ENCODE results near the gene SCG5. TPM values are rescaled to one million over a fixed set of nuclear protein-coding genes. Genes with fewer than 3 reads are reported as not detected.

SCG5 gene
- total RNA-seq, 1 experiment from 2014 or later, result 36.1 TPM

DNA sequence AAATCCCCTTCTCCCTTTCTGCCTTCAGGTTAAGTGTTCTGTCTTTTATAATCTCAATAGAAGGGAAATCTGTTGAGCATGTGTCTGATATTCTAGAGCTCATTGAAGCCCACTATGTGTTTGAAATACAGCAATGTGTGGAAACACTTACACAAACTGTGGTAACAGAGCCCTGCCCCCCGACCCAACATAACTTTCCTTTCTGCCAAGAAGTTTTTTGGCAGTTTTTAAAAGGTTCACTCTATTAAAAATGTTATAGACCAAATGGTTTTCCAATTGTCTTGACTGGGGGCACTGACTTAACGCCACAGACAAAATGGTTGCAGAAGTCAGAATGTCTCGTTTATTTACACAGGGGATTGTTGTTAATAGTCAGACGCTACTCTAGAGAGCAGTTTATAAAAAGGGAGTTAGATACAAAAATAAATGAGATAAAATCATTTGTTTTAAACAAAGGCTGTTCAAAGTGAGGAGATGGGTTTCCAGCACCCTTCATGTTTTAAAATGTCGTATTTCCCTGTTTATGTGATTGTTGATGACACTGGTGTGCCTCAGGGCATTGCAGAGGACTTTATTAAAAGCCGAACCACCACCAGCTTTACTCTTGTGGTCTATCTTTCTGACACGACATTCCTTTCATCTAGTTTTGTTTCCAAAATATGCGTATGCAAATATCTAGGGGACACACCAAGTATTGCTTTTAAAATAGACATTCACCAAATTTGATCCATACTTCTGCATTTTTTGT lies 49.6 kb downstream of the SCG5 start:
- no peak for DNase-seq (ENCODE audit: low read depth)

DNA sequence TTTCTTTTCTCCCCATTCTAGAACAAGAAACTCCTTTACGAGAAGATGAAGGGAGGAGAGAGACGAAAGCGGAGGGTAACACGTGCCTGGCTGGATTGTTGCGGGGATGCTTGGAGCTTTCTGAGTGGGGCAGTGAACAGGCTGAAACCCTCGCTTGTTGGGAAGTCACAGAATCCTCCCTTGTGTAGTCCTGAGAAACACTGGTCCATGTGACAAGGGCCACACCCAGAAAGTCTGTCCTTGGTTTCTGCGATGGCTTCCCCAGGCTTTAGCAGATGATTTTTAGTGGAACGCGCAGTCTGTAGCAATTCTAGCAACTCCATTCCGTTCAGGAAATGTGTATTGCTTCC lies 50.2 kb downstream of the SCG5 start:
- no peak for DNase-seq (ENCODE audit: low read depth)

DNA sequence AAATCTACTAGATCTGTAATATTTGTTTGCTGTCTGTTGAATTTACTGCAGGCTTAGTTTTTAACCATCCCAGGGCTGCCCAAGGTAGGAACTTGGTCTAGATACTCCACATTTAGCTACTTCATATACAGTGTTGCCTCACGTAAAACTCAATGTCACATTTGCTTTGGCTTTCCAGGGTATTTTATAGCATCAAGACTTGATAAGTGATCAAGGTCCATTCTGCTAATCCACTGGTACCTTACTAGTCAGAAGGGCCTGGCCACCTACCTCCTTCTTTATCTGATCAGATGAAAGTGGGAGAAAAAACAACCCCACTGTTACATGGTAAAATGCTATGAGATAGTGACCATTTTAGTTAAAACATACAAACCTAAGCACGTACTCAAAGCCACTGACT lies 50.8 kb downstream of the SCG5 start:
- no peak for DNase-seq (ENCODE audit: low read depth)

DNA sequence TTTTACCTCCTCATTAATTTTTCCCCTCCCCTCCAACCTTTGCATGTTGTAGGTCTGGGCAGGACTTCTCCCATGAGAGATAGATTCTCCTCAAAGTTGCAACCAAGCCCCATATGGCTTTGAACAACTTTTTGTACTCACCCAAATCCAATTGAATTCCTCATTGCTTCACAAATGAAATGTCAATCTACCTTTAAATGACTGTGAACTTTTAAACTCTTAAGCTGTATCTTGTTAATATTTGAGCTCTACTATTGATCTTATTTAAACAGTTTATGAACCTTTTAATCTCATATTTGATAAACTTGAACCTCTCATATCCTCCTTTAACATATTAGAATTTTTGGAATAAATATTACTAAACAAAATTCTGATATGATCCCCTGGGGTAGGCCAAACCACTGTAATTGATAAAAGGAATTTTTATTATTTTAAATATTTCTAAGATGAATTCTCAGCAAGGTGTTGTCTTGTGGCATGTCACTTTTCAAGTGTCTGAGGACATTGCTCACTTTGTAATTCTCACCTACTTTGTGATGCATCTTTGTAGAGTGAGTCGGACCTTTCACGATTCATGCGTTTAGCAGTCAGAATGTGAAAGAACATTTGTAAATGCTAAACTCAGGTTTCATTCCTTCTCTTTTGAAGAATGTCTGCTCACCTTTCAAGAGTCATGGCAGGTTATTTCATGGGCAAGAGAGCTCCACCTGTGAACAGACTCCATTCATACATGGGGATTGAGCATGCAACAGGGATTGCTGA lies 52.9 kb downstream of the SCG5 start:
- no peak for DNase-seq (ENCODE audit: low read depth)

DNA sequence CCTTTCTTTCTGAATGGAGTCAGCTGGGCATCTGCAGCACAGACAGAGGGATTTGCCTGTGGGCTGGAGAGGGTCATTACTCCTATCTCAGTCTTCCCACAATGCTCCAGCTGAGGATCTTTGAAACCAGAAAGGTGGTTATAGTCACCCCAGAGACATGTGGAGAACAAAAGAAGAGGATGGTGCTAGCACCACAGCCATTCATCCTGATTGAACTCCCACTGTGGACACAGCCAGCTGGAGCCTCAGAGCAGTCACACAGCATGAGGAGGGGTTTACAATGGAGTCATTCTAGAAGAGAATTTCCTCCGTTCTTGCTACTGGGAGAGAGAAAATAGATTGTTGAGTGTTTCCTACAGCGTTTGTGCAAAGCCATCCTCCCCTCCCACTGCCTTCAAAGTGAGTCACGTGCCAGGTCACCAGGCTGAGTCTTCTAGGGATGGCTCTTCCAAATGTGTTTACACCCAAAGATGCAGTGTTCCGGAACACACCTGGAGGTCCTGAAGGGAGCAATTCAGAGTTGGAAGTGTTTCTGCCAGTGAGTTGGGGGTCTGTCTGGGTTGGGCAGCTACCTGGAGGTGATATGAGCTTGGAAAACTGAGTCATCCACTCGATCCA lies 57.4 kb downstream of the SCG5 start:
- DNase-seq (ENCODE audit: low read depth), result peak; percentile 14

DNA sequence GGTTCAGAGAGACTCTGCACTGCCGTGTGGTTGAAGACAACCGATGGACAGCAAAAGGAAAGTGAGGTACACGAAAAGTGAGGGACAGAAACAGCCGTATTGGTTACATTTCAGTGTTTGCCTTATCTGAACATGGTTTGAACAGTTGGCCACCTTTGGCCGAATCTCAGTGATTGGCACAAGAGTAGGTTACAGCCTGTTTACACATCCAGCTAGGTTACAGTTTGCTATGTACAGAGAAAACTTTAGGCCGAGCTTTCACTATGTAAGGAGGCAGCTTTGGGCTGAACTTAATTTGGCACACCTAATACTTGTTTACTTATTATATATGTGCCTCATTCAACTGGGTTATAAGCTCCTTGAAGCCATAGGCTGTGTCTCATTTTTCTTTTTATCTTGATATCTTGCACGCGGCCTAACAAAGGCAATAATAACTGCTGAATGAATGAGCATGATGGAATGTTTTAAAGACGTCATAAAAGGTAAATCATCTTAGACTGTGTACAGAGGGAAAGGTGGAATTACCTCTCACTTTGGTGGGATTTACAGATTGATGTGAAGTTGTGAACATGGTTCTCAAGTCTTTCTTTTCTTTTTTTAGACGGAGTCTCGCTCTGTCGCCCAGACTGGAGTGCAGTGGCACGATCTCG lies 59.1 kb downstream of the SCG5 start:
- DNase-seq (ENCODE audit: low read depth), result peak; percentile 66

DNA sequence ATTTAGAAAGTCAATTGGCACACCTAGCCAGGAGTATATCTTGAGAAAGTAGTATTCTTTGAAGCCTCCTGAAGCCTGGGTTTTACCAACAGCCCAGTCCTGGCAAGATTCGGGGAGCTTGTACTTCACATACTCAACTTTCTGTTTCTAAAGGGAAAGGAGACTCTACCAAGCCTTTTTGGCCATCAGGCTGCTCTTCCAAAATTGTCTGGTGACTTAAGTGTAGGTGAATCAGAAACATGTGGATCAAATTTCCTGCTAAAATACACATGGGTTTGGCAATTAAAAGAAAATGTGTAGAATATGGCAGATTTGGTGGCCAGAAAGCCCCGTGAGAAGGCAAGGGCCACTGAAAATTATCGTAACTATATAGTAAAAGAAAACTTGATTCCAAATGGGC lies 60.4 kb downstream of the SCG5 start:
- peak; percentile 29 for DNase-seq (ENCODE audit: low read depth)

DNA sequence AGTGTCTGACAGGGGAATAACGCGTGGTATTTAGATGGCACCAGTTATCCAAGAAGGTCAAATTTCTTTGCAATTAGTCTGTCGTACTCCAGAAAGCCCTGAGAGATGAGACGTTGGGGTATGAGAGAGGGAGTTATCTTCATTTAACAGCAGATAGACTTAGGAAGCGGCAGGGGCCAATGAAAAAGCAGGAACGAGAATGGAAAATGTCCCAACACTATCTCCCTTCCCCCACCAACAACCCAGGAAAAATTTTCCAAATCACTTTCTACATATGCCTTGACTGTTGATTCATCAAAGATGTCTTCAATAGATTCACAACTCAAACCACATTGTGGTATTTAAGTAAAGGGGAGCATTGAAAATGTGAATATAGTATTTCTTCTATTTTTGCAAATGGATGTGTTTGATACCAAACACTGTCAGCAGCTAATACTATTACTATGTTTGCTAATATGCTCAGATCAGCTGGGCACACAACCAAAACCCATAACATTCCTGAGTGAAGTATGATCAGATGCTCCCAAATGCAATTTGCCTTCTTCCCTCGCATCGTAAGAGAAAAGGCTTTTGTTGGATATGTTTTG lies 63.0 kb downstream of the SCG5 start:
- no peak for DNase-seq (ENCODE audit: low read depth)

DNA sequence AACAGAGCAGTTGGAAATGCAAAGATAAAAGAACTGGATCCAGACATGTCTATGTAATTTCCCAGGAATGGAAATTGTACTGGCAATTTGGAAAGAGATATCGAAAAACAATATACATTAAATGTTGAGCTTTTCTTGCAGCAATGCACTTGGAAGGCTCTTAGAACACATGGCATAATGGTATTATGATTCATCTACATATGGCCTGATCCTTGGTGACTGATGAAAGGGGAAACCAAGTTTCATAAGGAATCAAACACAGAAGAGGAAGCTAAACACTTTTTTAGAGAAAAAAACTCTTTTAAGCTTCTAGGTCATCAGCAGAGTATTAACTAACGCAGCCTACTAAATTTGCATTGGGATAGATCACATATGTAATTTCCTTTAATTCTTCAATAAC lies 63.9 kb downstream of the SCG5 start:
- DNase-seq (ENCODE audit: low read depth), result peak; percentile 30

DNA sequence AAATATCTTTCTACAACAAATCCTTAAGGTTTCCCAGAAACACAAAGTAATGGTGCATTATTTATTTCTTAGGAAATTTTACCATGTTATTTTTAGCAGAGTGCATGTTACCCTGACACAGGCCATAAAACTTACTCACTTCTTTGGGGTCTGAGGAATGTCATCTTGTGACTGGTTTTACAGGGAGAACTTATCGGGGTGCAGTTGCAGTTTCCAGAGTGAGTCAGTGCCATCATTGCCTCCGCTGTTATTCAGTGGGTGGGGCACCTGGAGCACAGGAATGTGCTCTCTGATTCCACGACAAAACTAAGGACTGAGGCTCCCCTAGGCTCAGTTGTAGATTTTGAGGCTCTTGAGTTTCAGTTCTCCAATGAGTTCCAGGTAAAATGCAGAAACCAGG lies 65.2 kb downstream of the SCG5 start:
- DNase-seq (ENCODE audit: low read depth), result peak; percentile 25

DNA sequence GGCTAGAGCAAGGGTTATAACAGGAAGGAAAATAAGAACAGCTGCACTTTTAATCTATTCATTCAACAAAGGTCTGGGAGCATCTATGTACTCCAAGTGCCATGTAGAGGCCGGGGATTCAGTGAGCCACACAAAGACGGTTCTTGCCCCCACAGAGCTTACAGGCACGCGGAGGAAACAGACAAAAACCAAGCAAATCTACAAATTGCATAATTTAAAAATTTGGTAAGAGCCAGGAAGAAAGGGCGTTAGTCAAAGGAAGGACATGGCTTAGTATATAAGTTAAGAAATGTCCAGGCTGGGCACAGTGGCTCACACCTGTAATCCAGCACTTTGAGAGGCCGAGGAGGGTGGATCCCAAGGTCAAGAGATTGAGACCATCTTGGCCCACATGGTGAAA lies 65.9 kb downstream of the SCG5 start:
- no peak for DNase-seq (ENCODE audit: low read depth)

DNA sequence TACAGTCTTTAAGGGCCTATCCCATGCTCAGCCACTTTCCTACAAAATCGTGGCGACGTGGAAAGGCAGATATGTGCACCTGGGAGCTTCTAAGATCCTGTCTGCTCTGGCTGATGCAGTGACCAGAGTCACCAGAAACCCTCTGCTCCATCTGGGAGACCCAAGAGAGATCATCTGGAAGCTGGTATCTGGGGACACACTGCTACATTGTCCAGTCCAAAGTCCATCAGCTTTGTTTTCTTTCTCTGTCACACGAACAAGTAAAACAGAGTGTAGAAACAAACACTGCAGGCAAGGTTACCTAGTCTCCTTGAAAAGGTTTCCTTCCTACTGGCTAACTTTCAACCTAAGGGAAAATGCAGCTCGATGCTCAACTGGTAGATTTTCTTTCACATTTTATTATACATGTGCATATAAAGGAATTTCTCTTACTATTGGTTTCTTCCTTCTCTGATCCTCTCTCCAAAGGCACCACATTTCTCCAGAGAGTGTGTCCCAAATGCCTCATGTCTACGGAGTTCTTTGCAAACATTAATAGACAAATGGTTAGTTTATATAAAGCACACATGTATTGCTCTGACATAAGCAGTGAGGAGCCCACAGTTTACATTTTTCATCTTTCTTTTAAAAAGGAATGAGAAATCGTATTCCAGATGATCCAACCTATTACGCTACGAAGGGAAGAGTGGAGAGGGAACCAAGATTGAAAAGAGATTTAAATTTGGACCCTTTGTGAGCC lies 68.0 kb downstream of the SCG5 start:
- no peak for DNase-seq (ENCODE audit: low read depth)

DNA sequence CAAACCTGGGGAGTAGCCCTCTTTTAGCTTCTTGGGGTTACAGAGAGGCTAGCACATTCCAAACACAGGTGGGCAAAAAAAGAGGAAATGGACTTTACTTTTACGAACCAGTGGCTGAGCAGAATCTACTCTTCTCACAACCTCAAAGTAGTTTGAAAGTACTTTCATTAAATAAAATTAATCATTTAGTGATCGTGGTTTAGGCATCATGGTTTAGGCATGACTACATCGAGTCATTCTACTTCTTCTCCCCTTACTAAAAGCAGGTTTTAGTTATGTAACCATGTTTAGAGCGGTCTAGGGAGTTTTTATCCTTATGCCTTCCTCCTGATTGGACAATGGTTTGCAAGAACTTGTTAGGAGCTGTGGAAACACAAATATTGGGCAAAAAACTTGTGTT lies 73.8 kb downstream of the SCG5 start:
- no peak for DNase-seq (ENCODE audit: low read depth)

DNA sequence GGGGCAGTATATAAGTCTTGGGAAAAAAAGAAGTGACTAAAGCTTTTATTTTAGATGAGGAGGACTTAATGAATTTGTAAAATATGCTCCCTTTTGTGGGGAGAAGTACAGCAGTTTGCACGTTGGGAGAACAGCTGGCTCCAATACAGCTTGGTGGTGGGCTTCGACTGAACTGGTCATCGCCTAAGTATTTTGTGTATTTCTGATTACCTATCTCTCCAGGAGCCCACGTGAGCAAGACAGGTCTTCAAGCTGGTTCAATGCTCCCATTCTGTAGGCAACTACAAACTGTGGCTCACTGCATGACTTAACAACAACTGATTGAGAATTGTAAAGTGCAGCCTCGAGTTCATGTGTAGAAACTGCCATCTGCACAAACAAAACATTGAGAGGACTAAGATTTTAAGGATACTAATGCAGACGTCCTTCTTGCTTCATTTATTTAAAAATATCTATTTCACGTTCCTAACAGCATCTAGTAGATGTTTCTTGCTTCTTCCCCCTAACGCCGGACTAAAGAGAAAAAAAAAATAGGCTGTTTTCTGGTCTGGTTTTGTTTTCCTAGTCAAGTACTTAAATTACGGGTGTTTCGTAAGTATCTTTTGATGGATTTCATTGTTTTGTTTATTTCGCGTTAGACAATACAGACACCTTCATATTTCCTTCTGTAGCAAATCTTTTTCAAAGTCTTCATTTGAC lies 74.9 kb downstream of the SCG5 start:
- DNase-seq (ENCODE audit: low read depth), result no peak

DNA sequence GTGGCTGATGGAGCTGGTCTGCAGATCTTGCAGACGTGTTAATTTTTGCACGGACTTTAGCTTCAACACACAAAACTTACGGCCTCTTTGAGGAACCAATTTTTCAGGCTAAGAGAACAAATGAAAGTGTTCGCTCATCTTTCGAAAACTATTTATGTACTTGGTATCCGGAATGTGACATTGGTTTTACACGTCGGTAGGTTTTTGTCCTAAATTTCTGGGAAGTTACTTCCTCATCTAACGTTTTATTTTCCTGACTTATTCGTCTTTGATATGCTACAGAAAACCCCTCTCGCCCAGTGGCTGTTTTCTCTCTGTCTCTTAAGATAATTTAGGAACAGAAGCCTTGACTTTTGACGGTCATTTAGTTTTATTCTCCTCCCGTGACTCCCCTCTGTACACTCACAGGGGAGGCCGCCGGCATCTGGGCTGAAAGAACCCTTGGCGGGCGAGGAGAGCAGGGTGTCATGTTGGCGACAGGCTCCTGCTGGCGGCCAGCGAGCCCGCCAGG lies 75.5 kb downstream of the SCG5 start:
- no peak for DNase-seq (ENCODE audit: low read depth)

DNA sequence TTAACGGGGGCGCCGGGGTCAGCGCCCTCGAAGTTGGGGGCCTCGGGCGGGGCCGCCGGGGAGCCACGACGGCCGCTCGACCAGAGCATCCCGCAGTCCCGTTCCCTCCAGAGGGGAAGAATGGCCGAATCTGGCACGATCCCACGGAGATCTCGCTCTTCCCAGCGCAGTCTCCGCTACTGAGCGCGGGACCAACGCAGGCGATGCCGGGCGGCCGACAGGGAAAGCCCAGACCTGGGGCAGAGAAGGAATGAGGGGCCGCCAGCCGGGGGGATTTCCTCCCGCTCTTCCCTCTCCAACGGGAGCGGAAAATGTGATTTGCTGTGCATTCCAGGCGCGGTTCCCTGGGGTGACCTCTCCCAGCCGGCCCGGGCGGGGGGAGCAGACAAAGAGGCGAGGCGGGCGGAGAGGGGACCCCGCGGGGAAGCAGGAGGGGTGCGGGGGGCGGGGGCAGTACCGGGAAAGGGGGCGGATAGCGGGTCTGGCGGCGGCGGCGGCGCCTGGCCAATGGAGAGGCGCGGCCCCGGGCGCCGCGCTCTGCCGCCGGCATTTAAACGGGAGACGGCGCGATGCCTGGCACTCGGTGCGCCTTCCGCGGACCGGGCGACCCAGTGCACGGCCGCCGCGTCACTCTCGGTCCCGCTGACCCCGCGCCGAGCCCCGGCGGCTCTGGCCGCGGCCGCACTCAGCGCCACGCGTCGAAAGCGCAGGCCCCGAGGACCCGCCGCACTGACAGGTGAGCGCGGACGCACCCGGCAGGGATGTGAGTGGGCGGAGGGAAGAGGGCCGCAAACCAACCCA lies 76.1 kb downstream of the SCG5 start, which contains the start of gene GREM1:
Gene GREM1 (plus strand): TSS at position 579 of the 801 bp plus-strand sequence. CDS start 12,687 bp downstream, outside the sequence.
- DNase-seq (ENCODE audit: low read depth), result no peak

DNA sequence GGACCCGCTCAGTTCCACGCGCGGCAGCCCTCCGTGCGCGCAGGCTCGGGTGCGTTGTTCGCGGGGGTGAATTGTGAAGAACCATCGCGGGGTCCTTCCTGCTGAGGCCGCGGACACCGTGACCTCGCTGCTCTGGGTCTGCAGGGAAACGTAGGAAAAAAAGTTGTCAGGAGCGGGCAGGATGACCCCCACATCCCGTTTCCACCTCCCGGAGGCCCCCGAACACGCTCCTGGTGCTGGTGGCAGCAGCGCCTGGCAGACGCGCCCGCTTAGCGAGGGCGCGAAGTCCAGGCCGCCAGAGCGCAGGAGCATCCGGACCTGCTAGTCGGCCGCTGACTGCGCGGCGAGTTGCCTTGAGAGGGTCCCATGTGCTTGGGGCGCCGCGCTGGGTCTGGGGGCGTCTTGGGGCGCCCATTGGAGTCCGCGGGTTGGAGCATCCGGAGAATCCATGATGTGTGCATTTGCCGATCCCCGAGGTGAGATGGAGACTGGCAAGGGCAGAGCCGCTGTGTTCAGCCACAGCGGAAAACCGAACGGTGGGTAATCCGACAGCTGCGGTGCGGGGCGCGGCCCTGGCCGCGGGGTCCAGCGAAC lies 76.8 kb downstream of the SCG5 start:
- DNase-seq (ENCODE audit: low read depth), result no peak

DNA sequence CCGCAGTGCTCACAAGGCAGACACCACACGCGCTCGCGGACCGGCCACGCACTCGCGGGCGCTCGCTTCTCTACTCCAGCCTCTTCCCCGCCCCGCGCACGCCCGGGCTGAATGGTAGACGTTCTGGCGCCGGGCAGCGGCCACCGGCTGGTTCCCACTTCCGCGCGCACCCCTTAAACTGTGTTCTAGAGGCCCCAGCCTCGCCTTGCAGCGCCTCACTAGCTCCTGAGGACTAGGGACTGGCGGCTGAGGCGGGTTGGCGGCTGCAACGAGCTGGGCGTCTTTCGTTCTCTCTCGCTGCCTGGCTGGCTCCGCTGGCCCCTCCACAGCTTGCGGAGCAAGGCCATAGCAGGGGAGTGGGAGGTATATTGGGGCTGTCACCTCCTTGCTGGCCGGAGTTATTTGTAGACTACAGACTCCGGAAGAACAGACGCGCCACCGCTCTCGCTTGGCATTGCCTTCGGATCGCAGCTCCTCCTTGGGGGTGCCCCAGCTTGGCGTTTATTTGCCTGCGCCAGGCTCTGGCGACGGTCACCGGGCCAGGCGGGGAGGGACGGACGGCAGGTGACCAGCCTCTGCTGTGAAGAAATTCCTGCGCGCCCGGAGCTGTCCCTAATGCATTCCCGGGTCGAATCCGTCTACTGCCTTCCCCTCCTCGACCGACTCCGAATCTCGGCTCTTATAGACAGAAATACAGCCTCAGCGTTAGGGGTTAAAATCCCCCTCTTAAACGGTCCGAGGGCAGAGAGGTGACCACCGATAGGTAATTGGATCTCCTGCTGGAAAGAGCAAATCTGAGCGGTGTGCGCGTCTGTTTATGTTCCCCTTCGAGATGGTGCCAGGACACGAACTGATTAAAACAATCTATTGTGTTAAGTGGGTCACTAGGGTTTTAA lies 77.6 kb downstream of the SCG5 start:
- no peak for DNase-seq (ENCODE audit: low read depth)

Measured in HT1080 (cell line).